Liver (tissue), 9 donors: ENCODE data around the gene FBN1. TPM values are rescaled to one million over a fixed set of nuclear protein-coding genes. Genes with fewer than 3 reads are reported as not detected.

Experiments used
- DNase-seq: peaks from one replicate; pipeline ENCODE4 v3.0.0-alpha.2; 2017; ENCODE audit warnings: low spot score
- H3K27ac ChIP-seq, 2 donors: one replicate each; pipeline ENCODE4 v1.7.0; 2013; ENCODE audit warnings: inconsistent platforms in 2 of 2, low read length in 2 of 2, control low read depth in 1 of 2, low read depth in 1 of 2, mild to moderate bottlenecking in 1 of 2
- H3K27me3 ChIP-seq, 4 donors: one replicate each; pipeline versions ENCODE4 v1.6.1 to v1.7.0; 2013; ENCODE audit warnings: low read length in 3 of 4, inconsistent platforms in 1 of 4, mild to moderate bottlenecking in 1 of 4, moderate library complexity in 1 of 4; ENCODE audit not compliant: control insufficient read depth in 4 of 4, insufficient read depth in 4 of 4
- H3K36me3 ChIP-seq, 4 donors: one replicate each; pipeline versions ENCODE4 v1.6.1 to v1.7.0; 2013; ENCODE audit warnings: low read length in 3 of 4, mild to moderate bottlenecking in 3 of 4, low read depth in 1 of 4, moderate library complexity in 1 of 4; ENCODE audit not compliant: control insufficient read depth in 4 of 4, insufficient read depth in 3 of 4
- H3K4me1 ChIP-seq, 4 donors: one replicate each; pipeline versions ENCODE4 v1.6.1 to v1.7.0; 2013; ENCODE audit warnings: low read length in 3 of 4, mild to moderate bottlenecking in 3 of 4, moderate library complexity in 1 of 4; ENCODE audit not compliant: control insufficient read depth in 4 of 4, insufficient read depth in 4 of 4
- H3K4me3 ChIP-seq, 3 donors: one replicate each; pipeline versions ENCODE4 v1.6.1 to v1.7.0; 2013; ENCODE audit warnings: low read length in 3 of 3, control low read depth in 1 of 3, low read depth in 1 of 3, mild to moderate bottlenecking in 1 of 3
- H3K9ac ChIP-seq, 2 donors: one replicate each; pipeline ENCODE4 v1.7.0; 2013; ENCODE audit warnings: low read length in 2 of 2, mild to moderate bottlenecking in 2 of 2, moderate library complexity in 2 of 2, control low read depth in 1 of 2, low read depth in 1 of 2
- H3K9me3 ChIP-seq, 4 donors: one replicate each; pipeline versions ENCODE4 v1.6.1 to v1.7.0; 2013; ENCODE audit warnings: low read length in 3 of 4; ENCODE audit not compliant: control insufficient read depth in 4 of 4
- CTCF ChIP-seq: fragments of 150-350 bp; IDR thresholded peaks from 2 replicates; pipeline ENCODE4 v1.5.1; 2017; ENCODE audit warnings: improper control_type of control experiment, low read depth, low read length; ENCODE audit not compliant: missing input control
- EGR1 ChIP-seq, 2 donors: IDR thresholded peaks; 2 replicates each; pipeline ENCODE4 v1.6.1; 2016 to 2018; ENCODE audit warnings: antibody characterized with exemption in 2 of 2, low read depth in 2 of 2
- FOXA1 ChIP-seq: IDR thresholded peaks from 2 replicates; pipeline ENCODE4 v1.6.1; 2016; ENCODE audit warnings: antibody characterized with exemption
- FOXA2 ChIP-seq: IDR thresholded peaks from 2 replicates; pipeline ENCODE4 v1.6.1; 2016; ENCODE audit warnings: antibody characterized with exemption
- GABPA ChIP-seq, 2 donors: IDR thresholded peaks in 1 of 2; conservative IDR thresholded peaks in 1 of 2; 2 replicates each; pipeline ENCODE4 v1.6.1; 2016; ENCODE audit warnings: antibody characterized with exemption in 2 of 2, mild to moderate bottlenecking in 1 of 2, moderate library complexity in 1 of 2
- HNF4A ChIP-seq, 2 donors: conservative IDR thresholded peaks; 2 replicates each; pipeline ENCODE4 v1.6.1; 2016; ENCODE audit warnings: antibody characterized with exemption in 2 of 2, mild to moderate bottlenecking in 2 of 2
- HNF4G ChIP-seq: IDR thresholded peaks from 2 replicates; pipeline ENCODE4 v1.6.1; 2016; ENCODE audit warnings: antibody characterized with exemption
- JUND ChIP-seq, 2 donors: IDR thresholded peaks; 2 replicates each; pipeline ENCODE4 v1.6.1; 2016; ENCODE audit warnings: antibody characterized with exemption in 2 of 2
- MAX ChIP-seq: IDR thresholded peaks from 2 replicates; pipeline ENCODE4 v1.6.1; 2016; ENCODE audit warnings: antibody characterized with exemption
- NR2F2 ChIP-seq: IDR thresholded peaks from 2 replicates; pipeline ENCODE4 v1.6.1; 2016; ENCODE audit warnings: antibody characterized with exemption
- RAD21 ChIP-seq, 2 donors: IDR thresholded peaks; 2 replicates each; pipeline ENCODE4 v1.6.1; 2016; ENCODE audit warnings: antibody characterized with exemption in 2 of 2, mild to moderate bottlenecking in 2 of 2
- RXRA ChIP-seq, 2 donors: IDR thresholded peaks; 2 replicates each; pipeline ENCODE4 v1.6.1; 2017 to 2018; ENCODE audit warnings: antibody characterized with exemption in 2 of 2, mild to moderate bottlenecking in 1 of 2
- SP1 ChIP-seq: IDR thresholded peaks from 2 replicates; pipeline ENCODE4 v1.6.1; 2018; ENCODE audit warnings: antibody characterized with exemption, mild to moderate bottlenecking
- TAF1 ChIP-seq: conservative IDR thresholded peaks from 2 replicates; pipeline ENCODE4 v1.6.1; 2016; ENCODE audit warnings: antibody characterized with exemption, mild to moderate bottlenecking
- YY1 ChIP-seq: IDR thresholded peaks from 2 replicates; pipeline ENCODE4 v1.6.1; 2016; ENCODE audit warnings: antibody characterized with exemption, mild to moderate bottlenecking
- WGBS: extraction: QIAGEN DNeasy Blood & Tissue Kit; methylation state at CpG from one replicate; pipeline ENCODE4 v1.1.7; 2013; 5-methylcytosine and 5-hydroxymethylcytosine counted together
- polyA plus RNA-seq, 2 donors: library from polyadenylated mRNA; stranded (reverse) in 1 of 2; unstranded in 1 of 2; fragments of 200-250 nt in 1 of 2; fragments of >200 nt in 1 of 2; fragmentation: Nextera tagmentation in 1 of 2; extraction: Ambion mirVana in 1 of 2; gene quantifications; one replicate each; pipeline versions ENCODE4 v1.2.1 to v1.2.3, GENCODE V29; 2013 to 2015
- total RNA-seq, 2 donors: library from RNA; depleted of rRNA; stranded (reverse); fragments of >200 nt; gene quantifications; one replicate each; pipeline ENCODE4 v1.2.3, GENCODE V29; 2014
- TF ChIP-seq, protein P1 (sequence below): IDR thresholded peaks from 2 replicates; pipeline ENCODE4 v1.6.1; 2016; ENCODE audit warnings: antibody characterized with exemption
- TF ChIP-seq, protein P2 (sequence below): IDR thresholded peaks from 2 replicates; pipeline ENCODE4 v1.6.1; 2016; ENCODE audit warnings: antibody characterized with exemption, mild to moderate bottlenecking
- TF ChIP-seq, protein P3 (sequence below): IDR thresholded peaks from 2 replicates; pipeline ENCODE4 v1.6.1; 2016; ENCODE audit warnings: antibody characterized with exemption
- donor health status: healthy.
- donor health status: healthy.
- donor health status: healthy.
- donor health status: healthy.
- donor health status: healthy.

FBN1 gene
- total and polyA plus RNA-seq, 4 donors = 1.3 to 20.1 (median 12.4) TPM

DNA sequence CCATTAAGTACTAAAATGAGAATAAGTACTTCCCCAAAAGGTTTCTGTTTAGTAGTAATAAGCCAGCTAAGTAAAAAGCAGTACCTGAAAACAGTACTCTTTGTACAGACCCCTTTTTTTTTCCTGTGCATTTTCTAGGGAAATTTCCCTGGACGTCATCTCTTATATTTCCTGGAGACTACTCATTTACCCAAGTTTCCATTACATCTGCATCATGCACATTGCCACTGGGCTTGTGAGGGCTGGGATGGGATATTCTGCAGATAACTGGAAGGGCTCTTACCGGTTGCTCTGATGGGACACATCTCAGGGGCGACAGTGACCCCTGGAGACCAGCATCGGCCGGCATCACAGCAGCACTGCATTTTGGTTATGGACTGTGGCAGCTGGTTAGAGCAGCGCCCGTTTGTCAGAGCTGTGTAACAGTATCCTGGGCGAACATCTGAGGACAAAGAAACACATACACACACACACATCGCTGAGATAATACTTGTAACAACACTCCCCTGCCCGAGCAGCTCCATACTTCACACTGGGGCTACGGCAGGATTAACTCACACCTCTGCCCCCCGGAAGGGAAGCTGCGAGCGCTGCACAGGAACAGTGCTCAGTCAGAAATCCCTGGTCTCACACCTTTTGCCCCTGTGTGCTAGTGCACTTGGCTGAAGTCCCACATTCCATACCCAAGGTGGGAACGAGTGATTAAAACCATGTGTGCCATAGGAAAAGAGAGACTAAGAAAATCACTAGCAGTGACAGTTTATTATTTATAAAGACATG, 124.9 kb downstream of the FBN1 start:
- Histone ChIP-seq H3K9me3 (no peaks in the 10 kb centered on the region), H3K27ac (no peak overlapping the region), H3K4me1 (no peaks in the 10 kb centered on the region), H3K4me3 (no peak overlapping the region), H3K36me3 (no peaks in the 10 kb centered on the region), H3K9ac (no peak overlapping the region), H3K27me3 (no peaks in the 10 kb centered on the region)
- DNase-seq = no peak
- WGBS = 75% methylated on average over 15 of the region's 15 CpGs
- TF ChIP-seq SP1 (no peak), CTCF (no peak), EGR1 (IDR thresholded peaks at IDR 0.05; ENCODE audit: low read depth in 2 of 2) (no peak), GABPA (IDR thresholded peaks at IDR 0.05 in 1 of 2, conservative IDR thresholded peaks at IDR 0.05 in 1 of 2) (no peak), NR2F2 (no peak), YY1 (no peak), HNF4G (no peak), FOXA2 (no peak), JUND (IDR thresholded peaks at IDR 0.05) (no peak), RXRA (IDR thresholded peaks at IDR 0.05) (no peak), RAD21 (IDR thresholded peaks at IDR 0.05) (no peak), FOXA1 (no peak), MAX (no peak), TAF1 (no peak), HNF4A (conservative IDR thresholded peaks at IDR 0.05) (no peak)
- TF ChIP-seq, protein P1, sequence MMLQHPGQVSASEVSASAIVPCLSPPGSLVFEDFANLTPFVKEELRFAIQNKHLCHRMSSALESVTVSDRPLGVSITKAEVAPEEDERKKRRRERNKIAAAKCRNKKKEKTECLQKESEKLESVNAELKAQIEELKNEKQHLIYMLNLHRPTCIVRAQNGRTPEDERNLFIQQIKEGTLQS = no peak
- TF ChIP-seq, protein P2, sequence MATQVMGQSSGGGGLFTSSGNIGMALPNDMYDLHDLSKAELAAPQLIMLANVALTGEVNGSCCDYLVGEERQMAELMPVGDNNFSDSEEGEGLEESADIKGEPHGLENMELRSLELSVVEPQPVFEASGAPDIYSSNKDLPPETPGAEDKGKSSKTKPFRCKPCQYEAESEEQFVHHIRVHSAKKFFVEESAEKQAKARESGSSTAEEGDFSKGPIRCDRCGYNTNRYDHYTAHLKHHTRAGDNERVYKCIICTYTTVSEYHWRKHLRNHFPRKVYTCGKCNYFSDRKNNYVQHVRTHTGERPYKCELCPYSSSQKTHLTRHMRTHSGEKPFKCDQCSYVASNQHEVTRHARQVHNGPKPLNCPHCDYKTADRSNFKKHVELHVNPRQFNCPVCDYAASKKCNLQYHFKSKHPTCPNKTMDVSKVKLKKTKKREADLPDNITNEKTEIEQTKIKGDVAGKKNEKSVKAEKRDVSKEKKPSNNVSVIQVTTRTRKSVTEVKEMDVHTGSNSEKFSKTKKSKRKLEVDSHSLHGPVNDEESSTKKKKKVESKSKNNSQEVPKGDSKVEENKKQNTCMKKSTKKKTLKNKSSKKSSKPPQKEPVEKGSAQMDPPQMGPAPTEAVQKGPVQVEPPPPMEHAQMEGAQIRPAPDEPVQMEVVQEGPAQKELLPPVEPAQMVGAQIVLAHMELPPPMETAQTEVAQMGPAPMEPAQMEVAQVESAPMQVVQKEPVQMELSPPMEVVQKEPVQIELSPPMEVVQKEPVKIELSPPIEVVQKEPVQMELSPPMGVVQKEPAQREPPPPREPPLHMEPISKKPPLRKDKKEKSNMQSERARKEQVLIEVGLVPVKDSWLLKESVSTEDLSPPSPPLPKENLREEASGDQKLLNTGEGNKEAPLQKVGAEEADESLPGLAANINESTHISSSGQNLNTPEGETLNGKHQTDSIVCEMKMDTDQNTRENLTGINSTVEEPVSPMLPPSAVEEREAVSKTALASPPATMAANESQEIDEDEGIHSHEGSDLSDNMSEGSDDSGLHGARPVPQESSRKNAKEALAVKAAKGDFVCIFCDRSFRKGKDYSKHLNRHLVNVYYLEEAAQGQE = no peak
- TF ChIP-seq, protein P3, sequence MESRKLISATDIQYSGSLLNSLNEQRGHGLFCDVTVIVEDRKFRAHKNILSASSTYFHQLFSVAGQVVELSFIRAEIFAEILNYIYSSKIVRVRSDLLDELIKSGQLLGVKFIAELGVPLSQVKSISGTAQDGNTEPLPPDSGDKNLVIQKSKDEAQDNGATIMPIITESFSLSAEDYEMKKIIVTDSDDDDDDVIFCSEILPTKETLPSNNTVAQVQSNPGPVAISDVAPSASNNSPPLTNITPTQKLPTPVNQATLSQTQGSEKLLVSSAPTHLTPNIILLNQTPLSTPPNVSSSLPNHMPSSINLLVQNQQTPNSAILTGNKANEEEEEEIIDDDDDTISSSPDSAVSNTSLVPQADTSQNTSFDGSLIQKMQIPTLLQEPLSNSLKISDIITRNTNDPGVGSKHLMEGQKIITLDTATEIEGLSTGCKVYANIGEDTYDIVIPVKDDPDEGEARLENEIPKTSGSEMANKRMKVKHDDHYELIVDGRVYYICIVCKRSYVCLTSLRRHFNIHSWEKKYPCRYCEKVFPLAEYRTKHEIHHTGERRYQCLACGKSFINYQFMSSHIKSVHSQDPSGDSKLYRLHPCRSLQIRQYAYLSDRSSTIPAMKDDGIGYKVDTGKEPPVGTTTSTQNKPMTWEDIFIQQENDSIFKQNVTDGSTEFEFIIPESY = no peak
